Lung (tissue), 12 donors: ENCODE results near the gene ADAP1. TPM values are rescaled to one million over a fixed set of nuclear protein-coding genes. Genes with fewer than 3 reads are reported as not detected.

Experiments used
- ATAC-seq: fragments of 200-7000 bp; cut with Tn5 transposase; one replicate; pipeline ENCODE4 v1.9.1; 2020; ENCODE audit warnings: moderate number of reproducible peaks; ENCODE audit not compliant: insufficient read depth, low FRiP score
- DNase-seq, 3 donors: peaks; one replicate each; pipeline ENCODE4 v3.0.0-alpha.2; 2013 to 2017
- H3K27ac ChIP-seq, 2 donors: one replicate each; pipeline ENCODE4 v1.5.1; 2013; ENCODE audit warnings: mild to moderate bottlenecking in 2 of 2, moderate library complexity in 2 of 2, control low read depth in 1 of 2, inconsistent platforms in 1 of 2, low read depth in 1 of 2, low read length in 1 of 2
- H3K27me3 ChIP-seq, 3 donors: one replicate each; pipeline ENCODE4 v1.5.1; 2013; ENCODE audit warnings: low read length in 2 of 3; ENCODE audit not compliant: control insufficient read depth in 3 of 3, insufficient read depth in 3 of 3
- H3K36me3 ChIP-seq, 4 donors: one replicate each; pipeline ENCODE4 v1.5.1; 2013; ENCODE audit warnings: low read length in 4 of 4, mild to moderate bottlenecking in 1 of 4, moderate library complexity in 1 of 4; ENCODE audit not compliant: control insufficient read depth in 4 of 4, insufficient read depth in 4 of 4
- H3K4me1 ChIP-seq, 5 donors: one replicate each; pipeline ENCODE4 v1.5.1; 2013; ENCODE audit warnings: low read length in 5 of 5, mild to moderate bottlenecking in 2 of 5, moderate library complexity in 1 of 5; ENCODE audit not compliant: control insufficient read depth in 5 of 5, insufficient read depth in 5 of 5
- H3K4me3 ChIP-seq: one replicate; pipeline ENCODE4 v1.5.1; 2013; ENCODE audit warnings: mild to moderate bottlenecking, control low read depth, moderate library complexity
- H3K9ac ChIP-seq, 2 donors: one replicate each; pipeline ENCODE4 v1.5.1; 2013; ENCODE audit warnings: low read length in 2 of 2, control low read depth in 1 of 2; ENCODE audit not compliant: insufficient read depth in 1 of 2
- H3K9me3 ChIP-seq, 4 donors: one replicate each; pipeline ENCODE4 v1.5.1; 2013; ENCODE audit warnings: low read length in 3 of 4, mild to moderate bottlenecking in 1 of 4, moderate library complexity in 1 of 4; ENCODE audit not compliant: control insufficient read depth in 4 of 4, insufficient read depth in 3 of 4
- WGBS, 2 donors: extraction: QIAGEN DNeasy Blood & Tissue Kit; methylation state at CpG; one replicate each; pipeline ENCODE4 v1.1.7; 2013; 5-methylcytosine and 5-hydroxymethylcytosine counted together
- polyA plus RNA-seq, 2 donors: library from polyadenylated mRNA; stranded (reverse); fragments of 200-250 nt; gene quantifications; one replicate each; pipeline ENCODE4 v1.2.1, GENCODE V29; 2013
- total RNA-seq, 2 donors: library from RNA; depleted of rRNA in 1 of 2; stranded (reverse); fragments of >200 nt in 1 of 2; gene quantifications; one replicate each; pipeline ENCODE4 v1.2.1, GENCODE V29; 2014 to 2021
- TF ChIP-seq, protein P1 (sequence below): IDR thresholded peaks from 2 replicates; pipeline ENCODE4 v1.5.1; 2012; ENCODE audit warnings: mild to moderate bottlenecking; ENCODE audit errors: control extremely low read depth, extremely low read depth
- donor health status: control.
- donor health status: control.
- donor health status: Bipolar disorder and iron deficiency.
- donor health status: healthy.
- donor health status: DM: yes; HTN: yes; CAD: no.

The ADAP1 gene
- total and polyA plus RNA-seq, 4 donors: 11.5 to 39.0 (median 32.6) TPM

- Histone ChIP-seq H3K27ac (no peak overlapping the region), H3K36me3 (no peaks in the 10 kb centered on the region), H3K9me3 (no peaks in the 10 kb centered on the region), H3K4me3 (no peak overlapping the region), H3K27me3 (no peaks in the 10 kb centered on the region), H3K4me1 (peaks cover 0 to 17% (median 0%) of the 10 kb centered on the region in 5 donors), H3K9ac (no peak overlapping the region)
- ATAC-seq (no peak), DNase-seq (no peak)
- TF ChIP-seq, protein P1, sequence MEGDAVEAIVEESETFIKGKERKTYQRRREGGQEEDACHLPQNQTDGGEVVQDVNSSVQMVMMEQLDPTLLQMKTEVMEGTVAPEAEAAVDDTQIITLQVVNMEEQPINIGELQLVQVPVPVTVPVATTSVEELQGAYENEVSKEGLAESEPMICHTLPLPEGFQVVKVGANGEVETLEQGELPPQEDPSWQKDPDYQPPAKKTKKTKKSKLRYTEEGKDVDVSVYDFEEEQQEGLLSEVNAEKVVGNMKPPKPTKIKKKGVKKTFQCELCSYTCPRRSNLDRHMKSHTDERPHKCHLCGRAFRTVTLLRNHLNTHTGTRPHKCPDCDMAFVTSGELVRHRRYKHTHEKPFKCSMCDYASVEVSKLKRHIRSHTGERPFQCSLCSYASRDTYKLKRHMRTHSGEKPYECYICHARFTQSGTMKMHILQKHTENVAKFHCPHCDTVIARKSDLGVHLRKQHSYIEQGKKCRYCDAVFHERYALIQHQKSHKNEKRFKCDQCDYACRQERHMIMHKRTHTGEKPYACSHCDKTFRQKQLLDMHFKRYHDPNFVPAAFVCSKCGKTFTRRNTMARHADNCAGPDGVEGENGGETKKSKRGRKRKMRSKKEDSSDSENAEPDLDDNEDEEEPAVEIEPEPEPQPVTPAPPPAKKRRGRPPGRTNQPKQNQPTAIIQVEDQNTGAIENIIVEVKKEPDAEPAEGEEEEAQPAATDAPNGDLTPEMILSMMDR: no peak
- WGBS, 2 donors: 35 to 47% methylated on average over 6 of the region's 6 CpGs
Observed at GRCh38 chr7:987909-988308, 33.4 kb upstream of the ADAP1 start.

DNA sequence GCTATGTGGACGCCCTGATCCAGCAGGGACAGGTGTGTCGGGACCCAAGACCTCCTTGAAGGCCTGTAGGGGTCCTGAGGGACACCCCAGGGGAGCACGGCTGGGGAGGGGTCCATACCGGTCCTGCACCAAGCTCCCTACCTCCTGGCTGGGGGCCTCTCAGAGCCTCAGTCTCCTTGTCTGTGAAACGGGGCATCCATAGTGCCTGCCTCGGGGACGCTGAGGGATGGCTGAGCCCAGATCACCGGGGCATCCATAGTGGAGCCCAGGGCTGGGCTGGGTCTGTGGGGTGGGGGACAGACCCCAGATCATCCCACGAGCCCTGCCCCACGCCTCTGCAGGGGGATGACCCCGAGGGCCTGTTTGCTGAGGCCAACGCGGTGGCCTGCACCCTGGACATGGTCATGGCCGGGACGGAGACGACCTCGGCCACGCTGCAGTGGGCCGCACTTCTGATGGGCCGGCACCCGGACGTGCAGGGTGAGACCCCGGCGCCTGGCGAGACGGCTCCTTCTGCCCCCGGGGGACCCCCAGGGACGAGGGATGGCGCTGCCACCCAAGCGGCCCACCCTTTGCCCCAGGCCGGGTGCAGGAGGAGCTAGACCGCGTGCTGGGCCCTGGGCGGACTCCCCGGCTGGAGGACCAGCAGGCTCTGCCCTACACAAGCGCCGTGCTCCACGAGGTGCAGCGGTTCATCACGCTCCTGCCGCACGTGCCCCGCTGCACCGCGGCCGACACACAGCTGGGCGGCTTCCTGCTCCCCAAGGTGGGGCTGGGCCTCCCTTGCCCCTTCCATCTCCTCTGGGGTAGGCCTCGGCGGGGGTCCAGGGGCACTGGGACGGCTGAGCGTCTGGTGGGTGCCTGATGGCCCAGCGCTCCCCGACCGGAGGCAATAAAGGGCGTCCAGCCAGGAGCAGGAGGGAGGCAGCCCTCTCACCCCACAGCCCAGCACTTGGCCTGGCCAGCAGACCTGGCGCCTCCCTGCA is 32.6 kb upstream of the ADAP1 start:
- ATAC-seq (no peak), DNase-seq (no peak)
- peaks cover 0 to 21% (median 0%) of the 10 kb centered on the region in 5 donors for H3K4me1 ChIP-seq
- H3K4me3 ChIP-seq: no peak overlapping the region
- H3K27ac ChIP-seq: no peak overlapping the region
- no peak overlapping the region for H3K9ac ChIP-seq
- no peaks in the 10 kb centered on the region for H3K27me3 ChIP-seq
- no peaks in the 10 kb centered on the region for H3K36me3 ChIP-seq
- TF ChIP-seq, protein P1: no peak
- WGBS, 2 donors: 85 to 90% methylated on average over 55 to 56 of the region's 56 CpGs
- H3K9me3 ChIP-seq: no peaks in the 10 kb centered on the region

GRCh38 chr7:985915-986741 is 31.6 kb upstream of the ADAP1 start:
- TF ChIP-seq, protein P1: no peak
- H3K4me1 ChIP-seq: peaks cover 0 to 21% (median 0%) of the 10 kb centered on the region in 5 donors
- H3K9ac ChIP-seq: no peak overlapping the region
- H3K4me3 ChIP-seq: no peak overlapping the region
- H3K36me3 ChIP-seq: no peaks in the 10 kb centered on the region
- WGBS, 2 donors: 63 to 70% methylated on average over 41 of the region's 41 CpGs
- no peak overlapping the region for H3K27ac ChIP-seq
- H3K9me3 ChIP-seq: no peaks in the 10 kb centered on the region
- DNase-seq: no peak
- H3K27me3 ChIP-seq: no peaks in the 10 kb centered on the region
- ATAC-seq: no peak
